DND-41 (cell line): ENCODE measurements around the gene EIF1AD.

Source experiments
- CTCF ChIP-seq: IDR thresholded peaks from 2 replicates; pipeline ENCODE4 v1.5.1; 2012; ENCODE audit warnings: borderline replicate concordance, low read length, moderate library complexity, mild to moderate bottlenecking; ENCODE audit not compliant: poor library complexity, severe bottlenecking; ENCODE audit errors: extremely low read depth
- EZH2 ChIP-seq: IDR thresholded peaks from 3 replicates; pipeline ENCODE4 v1.6.1; 2012; ENCODE audit warnings: borderline replicate concordance, low read depth, mild to moderate bottlenecking, moderate library complexity, low read length, inconsistent platforms; ENCODE audit not compliant: severe bottlenecking

- TF ChIP-seq CTCF: no peak
- no peak for TF ChIP-seq EZH2
These were observed 48.7 kb upstream of the EIF1AD start for GRCh38 chr11:66050581-66051231.
